ENCODE data around the gene FNBP1L. TPM values are rescaled to one million over a fixed set of nuclear protein-coding genes. Genes with fewer than 3 reads are reported as not detected.

Gene FNBP1L
- total and polyA plus RNA-seq, 2 of the 8 experiments (the other 6 are each of a cell fraction or from before 2014, with no cell fraction given): 48.9 to 95.9 TPM

DNA sequence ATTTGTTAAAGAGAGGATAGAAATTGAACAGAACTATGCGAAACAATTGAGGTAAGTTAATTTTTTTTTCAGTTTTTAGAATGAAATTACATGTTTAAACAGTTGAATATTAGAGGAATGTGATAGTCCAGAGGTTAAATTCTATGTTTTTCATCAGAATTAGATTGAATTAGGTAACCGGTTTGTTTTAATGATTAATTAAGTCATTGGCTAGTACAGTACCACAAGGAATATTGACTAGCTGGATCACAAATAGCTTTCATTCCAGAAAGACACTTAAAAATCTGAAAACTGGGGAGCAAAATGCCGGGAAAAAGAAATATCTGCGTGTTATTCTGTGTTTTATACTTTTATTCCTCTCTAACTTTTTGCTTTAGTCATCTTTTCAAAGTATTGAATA is 51.6 kb downstream of the FNBP1L start:
- Histone ChIP-seq H3K4me2 (ENCODE audit: insufficient read depth in 1 of 2, low read depth in 2 of 2, low read length in 2 of 2) (no peak overlapping the region), H3K18ac (ENCODE audit: extremely low read depth, low read length) (no peak overlapping the region), H2AFZ (ENCODE audit: low read length) (no peak overlapping the region), H2BK20ac (ENCODE audit: low read length) (no peak overlapping the region), H3K79me1 (ENCODE audit: low read depth, low read length) (peaks cover 6% of the 10 kb centered on the region; the same call in 1 of the 2 replicates), H3K4me3 (ENCODE audit: extremely low read depth in 1 of 4, insufficient read depth in 2 of 4, low read depth in 3 of 4, low read length in 4 of 4) (no peak overlapping the region), H4K5ac (ENCODE audit: insufficient read length, low read depth, low read length) (no peak overlapping the region), H3K27ac (ENCODE audit: low read depth, low read length) (no peak overlapping the region), H3K36me3 (ENCODE audit: control insufficient read depth in 2 of 4, insufficient read depth in 4 of 4, low read length in 3 of 4) (peaks cover 0 to 7% (median 0%) of the 10 kb centered on the region in 4 experiments; a peak in 1 of 8 replicates), H2BK12ac (ENCODE audit: low read depth, low read length) (no peak overlapping the region), H3K14ac (ENCODE audit: insufficient read length) (no peak overlapping the region), H3K9ac (replicated peaks in 1 of 4; ENCODE audit: extremely low read depth in 1 of 4, low read depth in 3 of 4, low read length in 3 of 4) (no peak overlapping the region), H4K8ac (ENCODE audit: extremely low read depth, insufficient read depth, low read length) (no peak overlapping the region), H4K91ac (replicated peaks; ENCODE audit: insufficient read length, low read length) (no peak overlapping the region), H3K23ac (ENCODE audit: insufficient read length) (no peak overlapping the region), H3K4ac (replicated peaks; ENCODE audit: insufficient read length, low read depth, low read length) (no peak overlapping the region), H3K79me2 (ENCODE audit: control insufficient read depth in 1 of 2, insufficient read depth in 2 of 2, low read length in 2 of 2) (peaks cover 11 to 99% of the 10 kb centered on the region in 2 experiments), H3K27me3 (replicated peaks in 1 of 4; ENCODE audit: control insufficient read depth in 3 of 4, extremely low read depth in 1 of 4, insufficient read depth in 3 of 4, low read length in 3 of 4) (no peaks in the 10 kb centered on the region), H3K56ac (replicated peaks; ENCODE audit: insufficient read length, low read depth, low read length) (no peak overlapping the region), H4K20me1 (replicated peaks in 1 of 2; ENCODE audit: control insufficient read depth in 1 of 2, insufficient read depth in 2 of 2, low read length in 2 of 2) (peaks cover 2 to 6% of the 10 kb centered on the region in 2 experiments), H2BK120ac (replicated peaks; ENCODE audit: low read depth, low read length) (no peak overlapping the region), H2BK15ac (ENCODE audit: low read length) (no peak overlapping the region), H2BK5ac (ENCODE audit: low read depth, low read length) (no peak overlapping the region), H2AK5ac (ENCODE audit: low read depth, low read length) (no peak overlapping the region), H3K23me2 (ENCODE audit: low read depth, low read length) (no peaks in the 10 kb centered on the region; the same call in 1 of the 2 replicates), H3K9me3 (ENCODE audit: insufficient read depth in 2 of 2, low read depth in 1 of 2, low read length in 1 of 2) (no peaks in the 10 kb centered on the region), H3K4me1 (replicated peaks in 1 of 4; ENCODE audit: control insufficient read depth in 3 of 4, insufficient read depth in 4 of 4, low read length in 3 of 4) (no peaks in the 10 kb centered on the region; a peak in 1 of 7 replicates)
- DNase-seq (ENCODE audit: low read depth in 1 of 2, low spot score in 2 of 2): no peak
- no peak for FAIRE-seq
- POLR2A ChIA-PET (ENCODE audit: partially characterized antibody): interaction anchor here (1.2 to 1.8 kb wide), 3 partner anchors 10 to 51 kb away, joined by 4 to 8 read pairs (median 4); partner anchors contain the start of gene FNBP1L
- CTCF ChIA-PET (ENCODE audit: partially characterized antibody): interaction anchor here (0.6 to 1.1 kb wide), 2 partner anchors 28 to 193 kb away, joined by 3 read pairs; no protein-coding TSS in a partner anchor
- WGBS, 2 experiments (ENCODE audit: extremely low coverage in 1 of 2, insufficient coverage in 1 of 2, insufficient read length in 1 of 2, insufficient replicate concordance in 2 of 2, low coverage in 1 of 2, low lambda C conversion rate in 2 of 2, missing lambda C conversion rate in 1 of 2): 95% methylated on average over 4 of the region's 4 CpGs; no CpG with 5 or more reads in 1 of the 2 experiments
- TF ChIP-seq MAFK (IDR thresholded peaks at IDR 0.05; ENCODE audit: low read depth, low read length) (no peak), CBX8 (IDR thresholded peaks at IDR 0.05; ENCODE audit: borderline replicate concordance, low read depth, low read length) (no peak), RXRA (IDR thresholded peaks at IDR 0.05; ENCODE audit: insufficient read depth, low read depth, low read length) (no peak), ZNF274 (IDR thresholded peaks at IDR 0.05; ENCODE audit: borderline replicate concordance, extremely low read depth, low read length) (no peak), EGR1 (IDR thresholded peaks at IDR 0.05; ENCODE audit: borderline replicate concordance, low read depth, low read length) (no peak)

Data from H1 (cell line).